ENCODE measurements around the gene SMCO1.
"Not testable (repeated sequence)": the region's sequence is repeated elsewhere in the genome, so short reads cannot be mapped to it uniquely, and the experiment has no call there.

Gene SMCO1

GRCh38 chr3:196554205-196554604 is 39.1 kb upstream of the SMCO1 start:
- no peak overlapping the region for H3K4me3 ChIP-seq (replicated peaks; ENCODE audit: low read depth, low read length)
- no peak for DNase-seq (ENCODE audit: extremely low read depth, low read depth)
- TF ChIP-seq CTCF (IDR thresholded peaks at IDR 0.05; ENCODE audit: low read depth, low read length, missing control alignments) = no peak

- no peak for DNase-seq (ENCODE audit: extremely low read depth, low read depth)
- TF ChIP-seq CTCF (IDR thresholded peaks at IDR 0.05; ENCODE audit: low read depth, low read length, missing control alignments) = no peak
These were observed 38.4 kb upstream of the SMCO1 start for GRCh38 chr3:196553551-196553950.

GRCh38 chr3:196552253-196552652 is 37.1 kb upstream of the SMCO1 start:
- no peak overlapping the region for H3K4me3 ChIP-seq (replicated peaks; ENCODE audit: low read depth, low read length)
- no peak for TF ChIP-seq CTCF (IDR thresholded peaks at IDR 0.05; ENCODE audit: low read depth, low read length, missing control alignments)
- no peak for DNase-seq (ENCODE audit: extremely low read depth, low read depth)

More at GRCh38 chr3:196553551-196553950, 38.4 kb upstream of the SMCO1 start:
- H3K4me3 ChIP-seq (replicated peaks; ENCODE audit: low read depth, low read length) = no peak overlapping the region

- H3K4me3 ChIP-seq (replicated peaks; ENCODE audit: low read depth, low read length); DNase-seq (ENCODE audit: extremely low read depth, low read depth): not testable (repeated sequence)
These were observed 35.0 kb upstream of the SMCO1 start for GRCh38 chr3:196550172-196550571.

- not testable (repeated sequence) for DNase-seq (ENCODE audit: extremely low read depth, low read depth); H3K4me3 ChIP-seq (replicated peaks; ENCODE audit: low read depth, low read length)
These were observed 34.2 kb upstream of the SMCO1 start for GRCh38 chr3:196549312-196549711.

GRCh38 chr3:196547067-196547466 is 31.9 kb upstream of the SMCO1 start:
- H3K4me3 ChIP-seq (replicated peaks; ENCODE audit: low read depth, low read length) = no peak overlapping the region
- DNase-seq (ENCODE audit: extremely low read depth, low read depth) = no peak
- no peak for TF ChIP-seq CTCF (IDR thresholded peaks at IDR 0.05; ENCODE audit: low read depth, low read length, missing control alignments)

- DNase-seq (ENCODE audit: extremely low read depth, low read depth) = no peak
- no peak overlapping the region for H3K4me3 ChIP-seq (replicated peaks; ENCODE audit: low read depth, low read length)
- no peak for TF ChIP-seq CTCF (IDR thresholded peaks at IDR 0.05; ENCODE audit: low read depth, low read length, missing control alignments)
These were observed 31.4 kb upstream of the SMCO1 start for GRCh38 chr3:196546537-196546936.

- no peak overlapping the region for H3K4me3 ChIP-seq (replicated peaks; ENCODE audit: low read depth, low read length)
- DNase-seq (ENCODE audit: extremely low read depth, low read depth) = no peak
- TF ChIP-seq CTCF (IDR thresholded peaks at IDR 0.05; ENCODE audit: low read depth, low read length, missing control alignments) = no peak
These were observed 29.4 kb upstream of the SMCO1 start for GRCh38 chr3:196544491-196544992.

All from HFF-Myc (cell line).